GM15510 (cell line): ENCODE results near the gene SH3GL2.

Source experiments
- POLR2A ChIP-seq: IDR thresholded peaks from 3 replicates; pipeline ENCODE4 v1.6.1; 2011; ENCODE audit warnings: borderline replicate concordance; ENCODE audit not compliant: insufficient read length; ENCODE audit errors: extremely low read depth

SH3GL2 gene

GRCh38 chr9:17793713-17794622 is 215.1 kb downstream of the SH3GL2 start:
- no peak for TF ChIP-seq POLR2A

- TF ChIP-seq POLR2A: no peak
These were observed 216.9 kb downstream of the SH3GL2 start for GRCh38 chr9:17795744-17796143.

- no peak for TF ChIP-seq POLR2A
These were observed 220.5 kb downstream of the SH3GL2 start for GRCh38 chr9:17799369-17799768.

DNA sequence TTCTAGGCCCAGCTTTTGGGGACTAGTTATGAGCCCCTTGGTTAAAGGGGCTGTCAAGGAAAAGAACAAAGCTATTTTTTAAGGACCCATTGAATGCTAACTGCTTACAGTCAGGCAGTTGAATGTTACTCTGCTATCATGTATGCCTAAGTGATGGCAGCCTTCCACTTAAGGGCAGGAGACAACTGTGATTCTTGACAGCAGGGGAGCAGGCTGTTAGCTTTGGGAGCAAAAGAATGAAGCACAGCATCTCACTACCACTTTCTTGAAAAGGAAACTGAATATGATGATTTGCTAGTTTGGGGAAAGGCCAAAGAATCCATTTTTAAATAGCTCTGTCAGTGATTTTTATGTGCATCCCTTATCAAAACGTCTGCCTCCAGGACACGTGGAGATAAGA is 221.6 kb downstream of the SH3GL2 start:
- TF ChIP-seq POLR2A: no peak

GRCh38 chr9:17802249-17802857 is 223.5 kb downstream of the SH3GL2 start:
- no peak for TF ChIP-seq POLR2A

DNA sequence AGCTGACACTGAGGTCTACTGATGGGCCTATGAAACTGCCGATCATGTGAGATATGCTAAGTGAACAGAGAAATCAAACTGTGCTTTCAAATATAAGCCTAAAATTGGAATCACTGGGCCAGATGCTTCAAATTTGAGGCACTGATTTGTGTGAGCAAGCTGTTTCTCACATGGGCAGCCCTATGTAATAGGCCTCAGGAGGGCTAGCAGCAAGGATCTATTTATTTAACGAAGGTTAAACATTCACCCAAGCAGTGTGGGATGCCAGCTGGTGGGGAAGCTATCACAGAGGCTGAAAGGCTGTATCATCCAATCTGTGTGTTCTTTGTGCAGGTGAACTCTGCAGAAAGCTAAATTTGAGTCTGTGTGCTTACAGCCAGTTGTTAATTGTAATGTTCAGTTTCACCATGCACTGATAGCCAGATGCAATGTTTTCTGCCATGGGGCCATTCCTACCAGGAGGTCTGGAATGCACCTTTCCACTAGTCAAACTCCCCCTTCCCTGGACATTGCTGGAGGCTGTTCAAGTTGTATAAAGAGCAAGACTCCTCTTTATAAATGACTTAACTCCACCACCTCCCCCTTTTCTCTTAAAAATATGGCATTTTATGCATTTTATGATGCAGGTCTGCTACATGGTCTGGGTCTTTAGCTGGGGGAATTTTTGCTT is 228.9 kb downstream of the SH3GL2 start:
- TF ChIP-seq POLR2A: no peak

GRCh38 chr9:17810317-17810716 is 231.5 kb downstream of the SH3GL2 start:
- no peak for TF ChIP-seq POLR2A

DNA sequence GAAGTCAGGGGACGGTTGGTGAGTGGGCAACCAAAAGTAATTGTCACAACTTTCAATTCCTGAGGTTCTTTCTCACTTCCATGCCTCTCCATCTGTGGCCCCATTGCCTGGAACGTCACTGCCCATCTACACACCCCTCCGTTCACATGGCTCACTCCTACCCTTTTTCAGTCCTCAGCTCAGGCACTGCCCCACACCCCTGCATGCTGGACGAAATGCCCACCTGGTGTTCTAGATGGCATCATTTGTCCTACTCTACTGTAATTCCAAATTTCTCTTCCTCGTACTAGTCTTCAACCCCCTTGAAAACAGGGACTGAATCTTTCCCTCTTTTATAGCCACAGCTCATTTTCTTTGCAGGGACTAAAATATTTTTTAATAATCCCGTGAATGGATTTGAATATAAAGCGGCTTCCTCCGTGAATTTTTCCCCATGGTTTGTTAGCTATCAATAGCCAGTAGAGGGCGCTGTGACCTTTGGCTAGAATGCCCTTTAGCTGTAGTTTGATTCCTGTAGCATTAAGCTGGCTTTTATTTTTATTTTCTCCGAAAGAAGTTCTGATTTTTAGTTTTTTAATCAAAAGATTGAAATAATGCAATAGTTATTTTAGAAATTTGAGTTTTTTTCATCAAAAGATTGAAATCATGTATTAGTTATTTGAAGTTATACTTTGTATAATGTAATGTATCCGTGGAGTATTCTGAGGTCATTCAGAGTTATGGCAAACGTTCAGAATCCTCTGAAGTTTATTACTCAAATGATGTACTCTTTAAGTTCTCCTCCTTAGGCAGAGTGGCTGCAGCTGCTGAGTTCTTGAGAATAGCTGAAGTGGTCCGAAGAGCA is 232.1 kb downstream of the SH3GL2 start:
- no peak for TF ChIP-seq POLR2A

- TF ChIP-seq POLR2A: no peak
These were observed 234.9 kb downstream of the SH3GL2 start for GRCh38 chr9:17813798-17814197.

- no peak for TF ChIP-seq POLR2A
These were observed 237.7 kb downstream of the SH3GL2 start for GRCh38 chr9:17816431-17817027.

- TF ChIP-seq POLR2A: no peak
These were observed 245.3 kb downstream of the SH3GL2 start for GRCh38 chr9:17824191-17824590.

DNA sequence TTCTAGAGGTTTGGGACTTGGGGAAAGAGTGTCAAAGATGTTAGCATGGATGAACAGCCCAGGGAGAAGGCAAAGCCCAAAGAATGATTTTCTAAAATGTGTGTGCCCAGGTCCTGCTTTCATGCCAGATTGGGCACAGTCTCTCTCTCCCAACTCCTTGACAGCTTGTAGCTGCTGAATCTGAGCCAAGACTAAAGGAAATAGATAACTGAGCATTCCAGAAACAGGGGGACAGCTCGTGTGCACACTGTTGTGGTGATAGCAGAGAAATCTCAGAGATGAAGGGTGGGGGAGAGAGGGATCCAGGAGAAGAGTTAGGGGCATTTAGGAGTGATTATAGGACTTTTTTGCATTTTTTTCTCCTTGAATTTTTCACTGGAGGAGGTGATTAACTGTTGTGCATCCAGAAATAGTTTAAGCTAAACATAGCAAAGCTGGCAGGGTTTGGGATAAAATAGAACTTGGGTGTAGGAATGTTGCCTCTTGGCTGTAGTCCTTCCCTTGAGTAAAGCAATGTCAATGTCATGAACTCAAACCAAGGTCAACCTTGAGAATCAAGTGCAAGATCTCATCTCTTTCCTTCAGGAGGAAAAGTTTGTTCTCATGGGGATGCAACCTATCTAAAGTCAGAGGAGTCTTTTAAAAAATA is 245.9 kb downstream of the SH3GL2 start:
- TF ChIP-seq POLR2A: no peak

GRCh38 chr9:17825265-17825659 is 246.4 kb downstream of the SH3GL2 start:
- no peak for TF ChIP-seq POLR2A

DNA sequence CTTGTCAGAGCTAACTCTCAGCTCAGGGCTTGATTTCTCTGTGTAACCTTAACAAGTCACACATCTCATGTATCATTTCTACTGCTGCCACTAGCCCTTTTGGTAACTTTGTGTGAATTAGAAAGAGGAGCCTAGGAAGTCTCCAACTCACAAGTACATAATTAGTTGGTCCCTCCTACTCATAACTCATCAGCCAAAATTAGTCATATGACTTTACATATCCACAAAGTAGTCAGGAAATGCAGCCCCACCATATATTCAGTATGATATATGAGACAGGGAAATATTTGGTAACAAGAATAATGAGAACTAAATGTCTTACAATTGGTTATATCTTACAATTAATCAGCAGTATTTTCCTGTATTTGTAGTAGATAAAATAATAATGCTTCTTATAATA is 250.2 kb downstream of the SH3GL2 start:
- no peak for TF ChIP-seq POLR2A

- TF ChIP-seq POLR2A: no peak
These were observed 251.0 kb downstream of the SH3GL2 start for GRCh38 chr9:17829812-17830385.
